LoVo (cell line): ENCODE measurements around the gene TIMM29.

ENCODE experiments used
- DNase-seq: peaks from one replicate; pipeline ENCODE4 v3.0.0-alpha.2; 2016; ENCODE audit warnings: low spot score

The TIMM29 gene

DNA sequence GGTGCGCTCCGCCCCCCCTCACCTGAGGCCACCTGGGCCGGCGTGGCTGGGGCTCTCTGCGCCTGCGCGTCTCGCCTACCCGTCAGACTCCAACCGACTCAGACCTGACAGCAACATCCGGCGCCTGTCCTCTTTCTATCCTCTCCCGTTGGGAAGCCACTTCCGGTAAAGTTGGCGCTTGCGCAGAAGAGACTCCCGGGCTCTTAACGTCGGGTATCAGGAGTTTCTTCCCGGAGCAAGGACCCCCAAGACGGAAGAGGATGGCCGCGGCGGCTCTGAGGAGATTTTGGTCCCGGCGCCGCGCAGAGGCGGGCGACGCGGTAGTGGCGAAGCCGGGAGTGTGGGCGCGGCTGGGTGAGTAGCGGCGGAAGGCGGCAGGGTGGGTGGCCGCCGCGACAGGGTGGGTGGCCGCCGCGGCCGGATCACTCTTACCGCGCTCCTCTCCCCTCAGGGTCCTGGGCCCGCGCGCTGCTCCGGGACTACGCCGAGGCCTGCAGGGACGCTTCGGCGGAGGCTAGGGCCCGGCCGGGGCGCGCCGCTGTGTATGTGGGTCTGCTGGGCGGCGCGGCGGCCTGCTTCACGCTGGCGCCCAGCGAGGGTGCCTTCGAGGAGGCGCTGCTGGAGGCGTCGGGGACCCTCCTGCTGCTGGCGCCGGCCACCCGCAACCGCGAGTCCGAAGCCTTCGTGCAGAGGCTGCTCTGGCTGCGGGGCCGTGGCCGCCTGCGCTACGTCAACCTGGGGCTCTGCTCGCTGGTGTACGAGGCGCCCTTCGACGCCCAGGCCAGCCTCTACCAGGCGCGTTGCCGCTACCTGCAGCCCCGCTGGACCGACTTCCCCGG, at the start of gene TIMM29, which contains the start of gene YIPF2:
Gene TIMM29, plus strand, starts transcription at position 249 of the 839 bp plus-strand sequence. Its CDS starts 12 bp downstream, at position 261.
Gene YIPF2, minus strand, starts transcription at position 77 of the 839 bp plus-strand sequence. CDS start 229 bp downstream, outside the sequence.
- DNase-seq, result peak; percentile 98

DNA sequence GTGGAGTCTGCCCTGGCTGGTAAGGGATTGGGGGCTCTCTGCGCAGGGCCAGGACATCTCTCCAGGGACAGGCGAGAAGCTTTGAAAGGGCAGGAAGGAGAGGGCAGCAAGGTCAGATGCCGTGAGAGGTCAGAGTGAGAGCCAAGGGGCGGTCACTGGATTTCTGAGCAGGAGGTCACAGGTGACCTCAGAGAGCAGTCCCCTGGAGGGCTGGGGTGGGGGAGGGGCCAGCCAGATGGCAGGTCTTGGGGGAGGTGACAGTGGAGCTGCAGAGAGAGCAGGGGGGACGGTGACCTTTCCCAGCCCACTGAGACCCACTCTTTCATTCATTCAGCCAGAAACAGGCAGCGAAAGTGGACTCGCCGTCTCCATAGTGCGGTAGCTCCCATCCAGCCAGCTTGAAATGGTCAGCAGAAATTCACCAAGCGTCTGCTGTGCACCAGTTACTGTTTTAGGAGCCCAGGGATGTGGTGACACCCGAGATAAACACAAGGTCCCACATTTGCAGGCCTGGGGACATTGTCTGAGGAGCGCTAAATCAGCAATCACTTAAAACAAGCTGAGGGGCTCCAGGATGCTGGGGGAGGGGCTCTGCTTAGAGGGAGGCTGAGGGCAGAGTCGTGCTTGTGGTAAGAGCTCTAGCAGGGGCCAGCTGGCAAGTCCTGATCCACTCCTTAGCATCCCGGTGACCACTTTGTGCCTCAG, 47.1 kb upstream of the TIMM29 start:
- no peak for DNase-seq

GRCh38 chr19:10882108-10882457, 46.5 kb upstream of the TIMM29 start:
- no peak for DNase-seq

DNA sequence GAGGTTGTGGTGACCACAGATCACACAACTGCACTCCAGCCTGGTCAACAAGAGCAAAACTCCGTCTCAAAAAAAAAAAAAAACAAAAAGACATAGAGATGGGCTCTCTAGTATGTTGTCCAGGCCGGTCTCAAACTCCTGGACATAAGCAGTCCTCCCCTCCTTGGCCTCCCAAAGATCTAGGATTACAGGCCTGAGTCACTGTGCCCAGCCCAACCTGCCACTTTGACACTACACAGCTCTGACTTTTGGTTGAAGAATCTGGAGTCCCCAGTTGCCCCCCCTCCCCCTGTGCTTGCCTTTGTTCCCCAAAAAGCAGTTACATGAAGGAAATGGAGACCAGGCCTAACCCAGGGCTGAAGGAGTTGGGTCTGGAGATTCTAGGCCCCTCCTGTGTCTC, 44.3 kb upstream of the TIMM29 start:
- DNase-seq, result no peak

DNA sequence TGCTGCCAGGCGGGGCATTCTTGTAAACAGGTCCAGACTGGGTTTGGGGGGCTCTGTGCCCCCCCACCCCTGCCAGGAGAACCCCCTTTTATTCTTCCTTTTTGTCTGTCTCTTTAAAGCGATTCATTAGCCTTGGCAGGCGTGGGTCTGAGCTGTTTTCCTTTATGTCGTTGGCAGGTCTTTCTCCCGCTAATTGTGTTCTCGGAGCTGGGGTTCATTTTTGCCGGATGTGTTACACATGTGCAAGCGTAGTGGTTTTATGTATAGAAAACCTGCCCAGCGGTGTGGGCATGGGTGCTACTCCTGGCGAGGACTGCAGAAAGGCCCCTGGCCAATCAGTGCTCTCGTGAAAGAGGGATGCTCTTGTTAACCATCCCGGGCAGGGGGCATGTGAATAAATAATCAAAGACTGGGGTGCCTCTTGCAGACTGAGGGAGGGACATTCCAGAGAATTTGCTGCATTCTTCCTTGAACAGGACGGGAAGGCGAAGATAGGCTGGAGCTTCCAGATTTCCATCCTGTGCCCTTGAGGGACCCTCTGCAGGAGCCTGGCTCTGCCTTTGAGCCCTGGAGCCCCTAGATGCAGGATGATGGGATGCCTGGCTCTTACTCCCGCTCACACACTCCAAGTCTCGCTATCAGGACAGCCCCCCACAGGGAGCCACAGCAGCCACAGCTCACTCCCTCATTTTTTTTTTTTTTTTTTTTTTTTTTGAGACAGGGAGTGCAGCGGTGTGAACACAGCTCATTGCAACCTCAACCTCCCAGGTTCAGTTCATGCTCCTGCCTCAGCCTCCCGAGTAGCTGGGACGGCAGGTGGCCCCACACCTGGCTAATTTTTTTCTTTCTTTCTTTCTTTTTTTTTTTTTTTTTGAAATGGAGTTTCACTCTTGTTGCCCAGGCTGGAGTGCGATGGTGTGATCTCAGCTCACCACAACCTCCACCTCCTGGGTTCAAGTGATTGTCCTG, 43.1 kb upstream of the TIMM29 start:
- no peak for DNase-seq

- no peak for DNase-seq
Measured at GRCh38 chr19:10887616-10888367, 40.8 kb upstream of the TIMM29 start.

DNA sequence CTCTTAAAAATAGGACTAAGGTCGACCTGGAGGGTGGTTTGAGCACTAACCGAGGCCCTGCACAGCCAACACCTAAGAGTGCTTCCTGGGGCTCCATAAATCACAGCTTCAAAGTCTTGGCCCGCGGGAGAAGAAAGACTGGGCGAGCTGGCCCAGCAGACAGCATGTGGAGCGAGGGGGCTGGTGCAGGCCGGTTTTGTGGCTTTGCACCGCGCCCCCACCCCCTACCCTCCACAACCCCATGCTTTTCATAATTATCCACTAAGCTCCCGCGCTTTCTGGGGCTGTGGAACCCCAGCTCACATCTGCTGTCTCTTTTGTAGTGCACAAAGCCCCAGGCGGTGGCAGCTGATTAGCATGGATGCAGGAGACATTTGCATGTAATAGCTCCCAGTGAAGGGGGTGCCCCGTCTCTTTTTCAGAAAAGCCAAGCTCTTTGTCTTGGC, 40.2 kb upstream of the TIMM29 start:
- no peak for DNase-seq

GRCh38 chr19:10889880-10890279, 38.7 kb upstream of the TIMM29 start:
- no peak for DNase-seq

DNA sequence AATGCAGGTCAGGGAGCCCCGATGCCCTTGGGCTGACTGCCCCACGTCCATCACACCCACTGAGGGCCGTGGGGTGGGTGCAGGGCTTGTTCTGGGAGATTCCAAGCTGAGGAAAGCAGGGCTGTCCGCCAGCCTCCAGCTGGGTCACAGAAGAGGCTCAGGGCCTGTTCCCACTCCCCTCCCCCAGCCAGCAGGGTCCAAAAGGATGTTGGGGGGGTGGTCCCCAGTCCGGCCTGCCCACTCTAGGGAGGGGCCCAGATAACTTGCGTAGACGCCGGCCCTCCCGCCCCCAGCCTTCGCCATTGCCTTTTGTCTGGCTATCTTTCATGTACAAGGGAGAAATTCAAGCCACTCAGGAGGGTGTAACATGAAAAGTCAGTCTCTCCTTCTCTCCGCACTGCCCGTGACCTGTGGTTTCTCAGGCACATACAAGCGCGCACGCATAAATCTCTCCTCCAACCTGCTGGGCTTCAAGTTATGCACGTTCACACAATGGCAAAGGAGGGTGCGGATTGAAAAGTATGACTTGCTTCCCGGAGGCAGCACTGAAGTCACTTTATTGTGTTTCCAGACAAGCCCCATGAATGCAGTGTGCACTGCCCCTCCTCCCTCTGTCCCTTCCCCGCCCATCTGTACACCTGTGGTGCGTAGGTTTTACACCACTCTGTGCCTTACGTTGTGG, 37.1 kb upstream of the TIMM29 start:
- DNase-seq, result no peak

GRCh38 chr19:10892256-10892655, 36.4 kb upstream of the TIMM29 start:
- DNase-seq, result no peak

GRCh38 chr19:10894911-10895213, 33.7 kb upstream of the TIMM29 start:
- no peak for DNase-seq

- no peak for DNase-seq
Measured at GRCh38 chr19:10895363-10895762, 33.2 kb upstream of the TIMM29 start.

DNA sequence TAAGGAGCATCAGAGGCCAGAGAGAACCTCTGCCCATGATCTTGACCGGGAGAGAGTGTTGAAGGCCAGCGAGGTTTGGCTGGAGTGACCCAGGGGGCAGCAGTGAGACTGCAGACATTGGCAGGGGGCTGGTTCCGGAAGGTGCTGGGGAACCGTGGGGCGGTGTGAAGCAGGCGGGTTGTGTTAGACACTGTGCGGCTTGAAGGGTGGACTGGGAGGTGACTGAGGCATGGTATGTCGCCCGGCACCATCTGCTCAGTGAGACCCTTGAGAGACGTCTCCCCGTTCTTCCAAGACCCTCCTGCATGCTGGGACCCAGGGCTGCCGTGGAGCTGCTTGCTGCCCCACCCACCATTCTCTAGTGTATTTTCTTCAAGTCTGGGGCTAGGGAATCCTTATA, 32.7 kb upstream of the TIMM29 start:
- no peak for DNase-seq

GRCh38 chr19:10896851-10897526, 31.6 kb upstream of the TIMM29 start:
- DNase-seq, result no peak

GRCh38 chr19:10898633-10899032, 30.0 kb upstream of the TIMM29 start:
- no peak for DNase-seq

DNA sequence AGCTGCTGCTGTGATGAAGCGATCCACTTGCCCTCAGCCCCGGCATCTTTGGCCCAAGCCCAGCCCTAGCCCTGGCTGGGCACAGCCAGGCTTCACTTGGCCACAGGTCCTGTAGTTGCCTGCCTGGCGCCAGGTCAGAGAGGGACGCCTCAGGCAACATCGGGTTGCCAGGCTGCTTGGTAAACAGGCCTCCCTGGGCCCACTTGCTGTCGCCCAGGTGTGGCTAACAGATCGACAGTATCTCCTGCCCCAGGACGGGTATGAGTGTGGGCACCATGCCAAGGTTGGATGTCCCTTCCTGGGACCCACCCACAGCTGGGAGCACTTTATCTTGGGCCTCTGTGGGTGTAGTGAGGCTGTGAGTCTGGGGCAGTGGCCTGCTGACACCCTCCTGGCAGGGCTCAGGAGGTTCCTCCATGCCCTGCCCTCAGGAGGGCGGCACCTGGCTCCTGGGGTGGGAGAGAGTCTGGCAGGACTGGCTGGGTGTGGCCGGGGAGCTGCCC, 29.4 kb upstream of the TIMM29 start:
- DNase-seq, result peak; percentile 51

DNA sequence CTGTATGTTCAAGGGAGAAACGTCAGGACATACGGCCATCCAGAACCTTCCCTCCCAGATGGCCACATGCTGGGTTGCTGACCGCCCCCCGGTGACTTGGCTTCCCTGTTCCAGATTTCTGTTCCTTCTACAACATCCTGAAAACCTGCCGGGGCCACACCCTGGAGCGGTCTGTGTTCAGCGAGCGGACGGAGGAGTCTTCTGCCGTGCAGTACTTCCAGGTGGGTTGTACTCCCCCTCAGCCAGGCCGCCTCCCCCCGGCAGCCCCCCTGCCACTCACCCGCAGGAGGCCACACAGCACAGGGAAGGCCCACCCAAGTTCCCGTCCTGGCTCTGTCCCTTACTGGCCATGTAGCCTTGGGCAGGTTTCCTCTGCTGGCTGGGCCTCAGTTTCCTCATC, 20.7 kb upstream of the TIMM29 start:
- no peak for DNase-seq

DNA sequence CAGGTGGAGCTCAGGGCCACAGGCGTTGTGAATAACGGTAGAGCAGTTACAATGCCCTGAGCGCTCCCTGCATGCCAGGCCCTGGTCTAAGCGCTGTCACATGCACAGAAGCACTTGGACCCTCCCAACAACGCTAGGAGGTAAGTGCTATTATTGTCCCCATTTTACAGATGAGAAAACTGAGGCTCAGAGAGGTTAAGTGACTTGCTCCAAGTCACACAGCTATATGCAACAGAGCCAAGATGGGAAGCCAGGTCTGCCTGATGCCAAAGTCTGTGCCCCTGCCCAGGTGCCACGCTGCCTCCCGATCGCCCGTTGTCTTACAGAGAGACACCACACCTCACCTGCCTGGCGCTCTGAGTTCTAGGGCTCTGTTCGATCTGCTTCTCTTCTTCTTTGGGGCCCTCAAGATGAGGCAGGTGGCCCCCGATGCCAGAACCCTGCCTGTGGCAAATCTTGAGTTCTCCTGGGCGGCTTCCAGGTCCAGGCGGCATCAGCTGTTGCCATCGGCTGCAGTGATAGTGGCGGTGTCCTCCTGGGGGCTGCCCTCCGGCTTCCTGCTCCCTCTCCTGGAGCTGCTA, 20.1 kb upstream of the TIMM29 start:
- DNase-seq, result no peak

DNA sequence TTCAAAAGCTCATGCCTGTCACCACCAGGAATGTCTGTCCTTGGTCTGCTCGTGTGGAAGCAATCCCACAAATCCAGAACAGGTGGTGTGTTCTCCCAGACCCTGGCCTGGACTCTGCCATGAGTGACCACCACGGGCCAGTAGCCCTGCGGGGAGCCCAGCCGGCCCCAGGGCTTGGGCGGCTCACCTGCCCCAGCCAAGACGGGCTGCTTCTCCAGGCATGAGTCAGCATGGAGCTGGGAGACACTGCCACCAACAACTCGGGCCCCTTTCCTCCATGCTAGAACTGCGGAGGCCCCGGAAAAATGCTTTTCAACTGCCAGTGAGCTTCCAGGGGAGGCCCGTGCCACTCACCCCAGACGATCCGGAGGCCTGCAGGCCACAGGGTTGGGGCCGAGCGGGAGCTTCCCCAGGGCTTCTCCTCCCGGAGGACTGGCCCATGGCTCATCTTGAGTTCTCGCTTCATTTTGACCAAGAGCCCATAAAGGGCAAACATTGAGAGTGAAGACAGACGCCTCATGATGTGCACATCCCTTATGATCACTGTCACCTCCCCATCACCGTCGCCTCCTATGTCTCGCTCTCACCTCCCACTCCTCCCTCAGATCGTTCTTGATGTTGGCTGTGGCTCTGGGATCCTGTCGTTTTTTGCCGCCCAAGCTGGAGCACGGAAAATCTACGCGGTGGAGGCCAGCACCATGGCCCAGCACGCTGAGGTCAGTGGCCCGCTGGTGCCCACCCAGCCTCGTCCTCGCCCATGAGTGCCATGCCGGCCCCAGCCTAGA, 16.8 kb upstream of the TIMM29 start:
- DNase-seq, result no peak
